Omental fat pad (tissue), 4 donors: Measurements from ENCODE around the gene ARL15. TPM values are rescaled to one million over a fixed set of nuclear protein-coding genes. Genes with fewer than 3 reads are reported as not detected.

ENCODE experiments used
- ATAC-seq: fragments of 150-250 bp; one replicate; pipeline ENCODE4 v1.9.1; 2016; ENCODE audit warnings: mild to moderate bottlenecking, moderate library complexity; ENCODE audit not compliant: low FRiP score
- DNase-seq: peaks from one replicate; pipeline ENCODE4 v3.0.0-alpha.2; 2019; ENCODE audit warnings: low spot score
- CTCF ChIP-seq, 3 donors: fragments of 450-650 bp; IDR thresholded peaks; one replicate each; pipeline ENCODE4 v1.5.1; 2016 to 2017; ENCODE audit warnings: antibody characterized with exemption in 3 of 3, mild to moderate bottlenecking in 3 of 3, moderate library complexity in 2 of 3
- total RNA-seq, 4 donors: library from RNA; depleted of rRNA; stranded (reverse); fragments of >200 nt; gene quantifications; one replicate each; pipeline ENCODE4 v1.1.0, GENCODE V29; 2016

The ARL15 gene
- total RNA-seq, 4 donors from 2014 or later, result 18.9 to 39.2 (median 29.9) TPM

DNA sequence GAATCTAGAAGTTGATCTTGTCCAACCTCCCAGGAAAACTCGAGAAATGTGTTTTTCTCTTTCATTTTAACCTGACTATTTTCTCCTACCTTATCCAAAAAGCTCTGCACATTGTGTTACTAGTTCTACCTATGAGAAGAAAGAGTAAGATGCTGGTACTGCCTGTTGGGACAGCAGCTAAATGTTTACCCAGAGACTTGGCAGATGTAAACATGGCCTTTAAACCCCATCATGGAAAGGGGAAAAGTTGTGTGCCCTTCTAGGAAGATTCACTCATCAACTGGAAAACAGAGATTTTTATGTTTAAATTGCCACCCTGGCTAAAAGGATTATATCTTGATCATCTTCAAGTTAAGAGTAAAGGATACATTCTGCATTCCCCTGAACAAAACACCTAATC is 3.5 kb downstream of the ARL15 start:
- ATAC-seq (no peak), DNase-seq (no peak)
- TF ChIP-seq CTCF (IDR thresholded peaks at IDR 0.05), result no peak

GRCh38 chr5:54305737-54306136 is 4.6 kb downstream of the ARL15 start:
- no peak for TF ChIP-seq CTCF (IDR thresholded peaks at IDR 0.05)
- ATAC-seq (no peak), DNase-seq (no peak)

DNA sequence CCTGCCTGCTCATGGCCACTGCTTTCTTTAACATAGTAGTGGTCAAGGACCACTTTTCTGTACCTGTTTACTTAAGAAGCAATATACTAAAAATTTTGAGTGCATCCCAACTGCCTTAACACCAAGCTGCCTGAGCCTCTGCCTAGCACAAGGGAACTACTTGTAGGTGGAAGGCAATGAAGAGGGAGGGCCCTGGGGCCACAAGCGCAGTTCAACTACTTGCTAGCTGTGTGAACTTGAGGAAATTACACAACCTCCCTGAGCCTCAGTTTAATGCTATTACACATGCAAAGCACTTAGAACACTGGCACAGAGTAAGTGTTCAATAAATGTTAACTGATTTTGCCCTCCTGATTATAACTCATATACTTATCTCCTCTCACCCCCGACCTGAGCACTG is 6.3 kb downstream of the ARL15 start:
- DNase-seq, result no peak

DNA sequence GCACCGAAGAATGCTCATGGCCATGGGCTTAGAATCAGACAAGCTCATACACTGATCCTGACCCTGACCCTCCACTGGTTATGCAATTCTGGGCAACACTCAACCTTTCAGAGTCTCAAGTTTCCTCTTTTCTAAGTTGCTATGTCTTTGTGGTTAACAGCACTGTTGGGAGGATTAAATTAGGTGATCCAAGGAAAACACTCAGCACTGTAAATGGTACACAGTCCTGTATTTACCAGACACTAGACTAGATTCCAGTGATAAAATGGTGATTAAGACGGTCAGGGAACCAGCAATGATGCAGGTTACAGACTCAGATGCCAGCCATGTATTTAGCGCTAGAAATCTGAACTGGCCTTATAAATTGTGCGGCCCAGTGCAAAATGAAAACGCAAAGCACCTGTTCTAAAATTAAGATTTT is 8.1 kb downstream of the ARL15 start:
- ATAC-seq, result no peak
- no peak for TF ChIP-seq CTCF (IDR thresholded peaks at IDR 0.05)
- no peak for DNase-seq

More for the DNA sequence above, 6.3 kb downstream of the ARL15 start:
- no peak for TF ChIP-seq CTCF (IDR thresholded peaks at IDR 0.05)
- ATAC-seq, result no peak

DNA sequence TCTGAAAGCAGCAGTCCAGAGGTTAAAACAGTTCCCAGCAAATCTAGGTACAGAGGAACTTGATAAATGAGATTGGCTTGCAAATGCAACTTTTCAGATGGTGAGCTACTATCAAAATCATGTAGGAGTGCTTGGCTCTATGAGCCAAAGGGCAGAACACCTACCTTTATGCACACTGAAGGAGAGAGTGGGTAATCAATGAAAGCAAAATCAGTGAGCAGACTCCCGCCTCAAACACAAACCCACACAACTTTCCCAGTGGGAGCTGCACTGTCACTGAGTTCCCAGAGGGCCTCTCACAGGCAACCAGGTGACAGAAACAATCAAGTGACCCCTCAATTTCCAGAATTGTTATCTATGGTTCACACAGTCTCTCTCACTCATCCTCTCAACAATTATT is 8.5 kb downstream of the ARL15 start:
- ATAC-seq (no peak), DNase-seq (no peak)
- TF ChIP-seq CTCF (IDR thresholded peaks at IDR 0.05), result no peak

GRCh38 chr5:54301220-54301619 is 9.2 kb downstream of the ARL15 start:
- no peak for ATAC-seq

More at GRCh38 chr5:54301220-54301619, 9.2 kb downstream of the ARL15 start:
- TF ChIP-seq CTCF (IDR thresholded peaks at IDR 0.05), result no peak
- DNase-seq, result no peak
